GM12801 (cell line): Measurements from ENCODE around the gene TBC1D1.

Source experiments
- TF ChIP-seq, protein P1 (sequence below): IDR thresholded peaks from one replicate; pipeline ENCODE4 v1.5.1; 2011; ENCODE audit warnings: control low read depth; ENCODE audit not compliant: insufficient read length; ENCODE audit errors: extremely low read depth

The TBC1D1 gene

DNA sequence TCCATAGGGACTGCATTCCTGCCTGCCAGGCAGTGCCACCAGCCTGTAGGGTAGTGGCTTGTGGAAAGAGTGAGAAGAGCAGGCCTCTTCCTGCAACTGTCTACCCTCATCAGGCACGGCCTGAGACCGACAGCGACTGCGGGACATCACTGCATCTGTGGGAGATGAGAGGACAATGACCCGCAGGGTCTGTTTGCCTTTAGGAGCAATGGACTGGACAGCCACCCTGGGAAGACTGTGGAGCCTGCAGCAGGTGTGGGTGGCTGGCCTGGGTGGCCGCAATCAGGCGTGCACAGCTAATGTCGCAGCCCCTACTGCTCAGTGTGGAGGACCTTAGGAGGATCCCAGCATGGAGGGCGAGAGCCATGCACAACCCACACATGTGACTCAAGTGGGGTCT lies 297.3 kb downstream of the TBC1D1 start:
- TF ChIP-seq, protein P1, sequence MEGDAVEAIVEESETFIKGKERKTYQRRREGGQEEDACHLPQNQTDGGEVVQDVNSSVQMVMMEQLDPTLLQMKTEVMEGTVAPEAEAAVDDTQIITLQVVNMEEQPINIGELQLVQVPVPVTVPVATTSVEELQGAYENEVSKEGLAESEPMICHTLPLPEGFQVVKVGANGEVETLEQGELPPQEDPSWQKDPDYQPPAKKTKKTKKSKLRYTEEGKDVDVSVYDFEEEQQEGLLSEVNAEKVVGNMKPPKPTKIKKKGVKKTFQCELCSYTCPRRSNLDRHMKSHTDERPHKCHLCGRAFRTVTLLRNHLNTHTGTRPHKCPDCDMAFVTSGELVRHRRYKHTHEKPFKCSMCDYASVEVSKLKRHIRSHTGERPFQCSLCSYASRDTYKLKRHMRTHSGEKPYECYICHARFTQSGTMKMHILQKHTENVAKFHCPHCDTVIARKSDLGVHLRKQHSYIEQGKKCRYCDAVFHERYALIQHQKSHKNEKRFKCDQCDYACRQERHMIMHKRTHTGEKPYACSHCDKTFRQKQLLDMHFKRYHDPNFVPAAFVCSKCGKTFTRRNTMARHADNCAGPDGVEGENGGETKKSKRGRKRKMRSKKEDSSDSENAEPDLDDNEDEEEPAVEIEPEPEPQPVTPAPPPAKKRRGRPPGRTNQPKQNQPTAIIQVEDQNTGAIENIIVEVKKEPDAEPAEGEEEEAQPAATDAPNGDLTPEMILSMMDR = no peak

DNA sequence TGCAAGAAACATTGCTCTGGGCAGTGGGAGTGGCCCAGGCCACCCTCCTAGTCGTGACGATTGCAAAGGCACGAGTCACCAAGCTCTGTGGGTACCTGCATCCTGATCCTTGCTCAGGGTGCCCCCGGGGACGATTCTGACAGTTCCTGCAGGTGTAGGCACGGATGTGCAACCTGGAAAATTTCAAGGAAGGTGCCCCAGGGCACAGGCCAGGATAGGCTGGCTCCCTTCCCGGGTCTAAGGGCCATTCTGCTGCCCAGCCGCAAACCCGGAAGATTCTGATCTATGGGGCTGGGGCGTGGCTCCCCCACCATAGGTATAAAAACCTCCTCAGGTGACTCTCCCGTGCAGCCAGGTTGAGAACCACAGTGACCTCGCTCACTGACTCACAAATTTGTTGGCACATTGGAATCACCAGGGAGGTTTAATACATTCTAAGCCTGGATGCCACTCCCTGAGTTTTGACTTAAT lies 297.8 kb downstream of the TBC1D1 start:
- TF ChIP-seq, protein P1 = no peak
